Osteoblast (primary cell): ENCODE results near the gene ASB3. TPM values are rescaled to one million over a fixed set of nuclear protein-coding genes. Genes with fewer than 3 reads are reported as not detected.

Source experiments
- DNase-seq: peaks from one replicate; pipeline ENCODE4 v3.0.0; 2011; ENCODE audit warnings: low spot score, mixed read lengths; ENCODE audit not compliant: insufficient read length; ENCODE audit errors: missing footprints
- H2AFZ ChIP-seq: 2 replicates; pipeline ENCODE4 v1.6.0; 2011; ENCODE audit warnings: mild to moderate bottlenecking, low read length
- H3K27ac ChIP-seq: 2 replicates; pipeline ENCODE4 v1.5.1; 2011; ENCODE audit warnings: mild to moderate bottlenecking, low read depth, low read length, moderate library complexity
- H3K27me3 ChIP-seq: 2 replicates; pipeline ENCODE4 v1.6.0; 2012; ENCODE audit warnings: mild to moderate bottlenecking, control low read depth, inconsistent platforms, low read length, moderate library complexity; ENCODE audit not compliant: insufficient read depth
- H3K36me3 ChIP-seq: 2 replicates; pipeline ENCODE4 v1.5.1; 2011; ENCODE audit warnings: mild to moderate bottlenecking, low read length, control low read depth, moderate library complexity; ENCODE audit not compliant: insufficient read depth
- H3K4me1 ChIP-seq: 2 replicates; pipeline ENCODE4 v1.5.1; 2011; ENCODE audit warnings: mild to moderate bottlenecking, low read length, control low read depth, moderate library complexity; ENCODE audit not compliant: insufficient read depth
- H3K4me2 ChIP-seq: 2 replicates; pipeline ENCODE4 v1.6.0; 2011; ENCODE audit warnings: mild to moderate bottlenecking, low read length; ENCODE audit not compliant: insufficient read depth
- H3K4me3 ChIP-seq: fragments of 200-600 bp; sonication (generic); 3 replicates; pipeline ENCODE4 v1.5.1; 2012; ENCODE audit warnings: mild to moderate bottlenecking, low read length, inconsistent platforms; ENCODE audit not compliant: insufficient read depth
- H3K79me2 ChIP-seq: 2 replicates; pipeline ENCODE4 v1.6.0; 2012; ENCODE audit warnings: mild to moderate bottlenecking, low read length, control low read depth, inconsistent platforms; ENCODE audit not compliant: insufficient read depth
- H3K9me3 ChIP-seq: 2 replicates; pipeline ENCODE4 v1.5.1; 2011; ENCODE audit warnings: low read depth, low read length, control low read depth
- H4K20me1 ChIP-seq: 2 replicates; pipeline ENCODE4 v1.6.0; 2012; ENCODE audit warnings: mild to moderate bottlenecking, low read length, control low read depth; ENCODE audit not compliant: insufficient read depth
- CTCF ChIP-seq: IDR thresholded peaks from 2 replicates; pipeline ENCODE4 v1.5.1; 2011; ENCODE audit warnings: mild to moderate bottlenecking, low read depth, low read length, moderate library complexity; ENCODE audit errors: extremely low read depth
- total RNA-seq: library from RNA; depleted of rRNA; stranded (reverse); fragments of >200 nt; gene quantifications from 2 replicates; pipeline ENCODE4 v1.2.3, GENCODE V29; 2012

Gene ASB3
- total RNA-seq, 1 donor = 21.4 TPM

- no peak for TF ChIP-seq CTCF
- Histone ChIP-seq H2AFZ (no peak overlapping the region), H3K79me2 (no peaks in the 10 kb centered on the region), H3K27ac (no peak overlapping the region), H3K27me3 (no peaks in the 10 kb centered on the region), H4K20me1 (no peaks in the 10 kb centered on the region), H3K4me3 (no peak overlapping the region), H3K9me3 (no peaks in the 10 kb centered on the region), H3K4me2 (no peak overlapping the region), H3K4me1 (no peaks in the 10 kb centered on the region), H3K36me3 (peaks cover 58% of the 10 kb centered on the region)
- DNase-seq = no peak
These were observed 32.2 kb upstream of the ASB3 start for GRCh38 chr2:53818854-53819435.

- peaks cover 71% of the 10 kb centered on the region for H3K36me3 ChIP-seq
- H3K27me3 ChIP-seq = no peaks in the 10 kb centered on the region
- no peaks in the 10 kb centered on the region for H3K4me1 ChIP-seq
- no peak overlapping the region for H2AFZ ChIP-seq
- no peaks in the 10 kb centered on the region for H3K79me2 ChIP-seq
- H3K27ac ChIP-seq = no peak overlapping the region
- H3K9me3 ChIP-seq = no peaks in the 10 kb centered on the region
- H3K4me3 ChIP-seq = no peak overlapping the region
- H3K4me2 ChIP-seq = no peak overlapping the region
- DNase-seq = no peak
- H4K20me1 ChIP-seq = no peaks in the 10 kb centered on the region
- no peak for TF ChIP-seq CTCF
These were observed 26.4 kb upstream of the ASB3 start for GRCh38 chr2:53813151-53813550.

- no peak for TF ChIP-seq CTCF
- Histone ChIP-seq H4K20me1 (no peaks in the 10 kb centered on the region), H3K4me3 (no peak overlapping the region), H3K36me3 (peaks cover 72% of the 10 kb centered on the region), H3K27me3 (no peaks in the 10 kb centered on the region), H2AFZ (no peak overlapping the region), H3K79me2 (no peaks in the 10 kb centered on the region), H3K9me3 (no peaks in the 10 kb centered on the region), H3K27ac (no peak overlapping the region), H3K4me2 (no peak overlapping the region), H3K4me1 (no peaks in the 10 kb centered on the region)
- no peak for DNase-seq
These were observed 24.8 kb upstream of the ASB3 start for GRCh38 chr2:53811601-53812000.

GRCh38 chr2:53802617-53803151 is 15.9 kb upstream of the ASB3 start:
- peaks cover 54% of the 10 kb centered on the region for H3K36me3 ChIP-seq
- H3K4me1 ChIP-seq = no peaks in the 10 kb centered on the region
- no peak overlapping the region for H3K4me2 ChIP-seq
- no peak overlapping the region for H2AFZ ChIP-seq
- no peaks in the 10 kb centered on the region for H4K20me1 ChIP-seq
- H3K27ac ChIP-seq = no peak overlapping the region
- no peaks in the 10 kb centered on the region for H3K27me3 ChIP-seq
- no peak for DNase-seq
- no peak overlapping the region for H3K4me3 ChIP-seq
- no peaks in the 10 kb centered on the region for H3K79me2 ChIP-seq
- no peaks in the 10 kb centered on the region for H3K9me3 ChIP-seq
- no peak for TF ChIP-seq CTCF
